ENCODE data around the gene HHLA2. TPM values are rescaled to one million over a fixed set of nuclear protein-coding genes. Genes with fewer than 3 reads are reported as not detected.

The HHLA2 gene
- total and polyA plus RNA-seq, 2 experiments from 2014 or later: not detected

GRCh38 chr3:108341911-108342310 is 45.6 kb downstream of the HHLA2 start:
- Histone ChIP-seq H3K4me1 (ENCODE audit: insufficient read depth) (peaks cover 5% of the 10 kb centered on the region; the same call in 1 of the 2 replicates), H4K20me1 (replicated peaks; ENCODE audit: insufficient read depth) (no peaks in the 10 kb centered on the region), H3K4me3 (no peak overlapping the region), H3K27me3 (ENCODE audit: insufficient read depth) (no peaks in the 10 kb centered on the region), H3K79me2 (replicated peaks; ENCODE audit: insufficient read depth) (no peaks in the 10 kb centered on the region), H3K36me3 (ENCODE audit: insufficient read depth) (no peaks in the 10 kb centered on the region), H2AFZ (no peak overlapping the region), H3F3A (replicated peaks; ENCODE audit: low read depth) (no peaks in the 10 kb centered on the region), H3K27ac (ENCODE audit: low read depth) (no peak overlapping the region), H3K9me2 (ENCODE audit: insufficient read depth) (no peaks in the 10 kb centered on the region), H3K4me2 (no peak overlapping the region)
- peaks cover 1% of the 10 kb centered on the region for H3K27me3 Mint-ChIP-seq (ENCODE audit: insufficient read depth, low read depth, poor library complexity)
- DNase-seq (ENCODE audit: low spot score): no peak
- no peak for ATAC-seq
- TF ChIP-seq ZNF462 (CRISPR knock-in tag; IDR thresholded peaks at IDR 0.05) (no peak), ETS1 (IDR thresholded peaks at IDR 0.05) (no peak), ZNF331 (CRISPR knock-in tag; IDR thresholded peaks at IDR 0.05; ENCODE audit: low read depth) (no peak), STAT1 (IDR thresholded peaks at IDR 0.05; ENCODE audit: unreplicated experiment) (no peak), NANOG (IDR thresholded peaks at IDR 0.05; ENCODE audit: borderline replicate concordance) (no peak), ZNF114 (CRISPR knock-in tag; IDR thresholded peaks at IDR 0.05) (no peak), EZH2phosphoT487 (IDR thresholded peaks at IDR 0.05; ENCODE audit: unreplicated experiment) (no peak), JUNB (IDR thresholded peaks at IDR 0.05; ENCODE audit: unreplicated experiment) (no peak), CTCF (conservative IDR thresholded peaks at IDR 0.05; ENCODE audit: low read depth in 2 of 2) (no peak), EZH2 (IDR thresholded peaks at IDR 0.05; ENCODE audit: low read depth, unreplicated experiment) (no peak), POLR2AphosphoS5 (IDR thresholded peaks at IDR 0.05; ENCODE audit: low read depth) (no peak), REST (IDR thresholded peaks at IDR 0.05; ENCODE audit: unreplicated experiment) (no peak), CREB1 (CRISPR knock-in tag; IDR thresholded peaks at IDR 0.05; ENCODE audit: low read depth) (no peak)
- no peak overlapping the region for H3K4me3 Mint-ChIP-seq
- H3K27ac Mint-ChIP-seq: no peak overlapping the region
- no peaks in the 10 kb centered on the region for H3K9me3 Mint-ChIP-seq
- no peaks in the 10 kb centered on the region for H3K36me3 Mint-ChIP-seq (ENCODE audit: low read depth)
- H3K4me1 Mint-ChIP-seq: peaks cover 6% of the 10 kb centered on the region; the same call in 2 of the 3 replicates

Measured in GM23338 (cell line).